ENCODE results near the gene ROR2. TPM values are rescaled to one million over a fixed set of nuclear protein-coding genes. Genes with fewer than 3 reads are reported as not detected.

Gene ROR2
- total RNA-seq, 1 donor: 13.8 TPM

DNA sequence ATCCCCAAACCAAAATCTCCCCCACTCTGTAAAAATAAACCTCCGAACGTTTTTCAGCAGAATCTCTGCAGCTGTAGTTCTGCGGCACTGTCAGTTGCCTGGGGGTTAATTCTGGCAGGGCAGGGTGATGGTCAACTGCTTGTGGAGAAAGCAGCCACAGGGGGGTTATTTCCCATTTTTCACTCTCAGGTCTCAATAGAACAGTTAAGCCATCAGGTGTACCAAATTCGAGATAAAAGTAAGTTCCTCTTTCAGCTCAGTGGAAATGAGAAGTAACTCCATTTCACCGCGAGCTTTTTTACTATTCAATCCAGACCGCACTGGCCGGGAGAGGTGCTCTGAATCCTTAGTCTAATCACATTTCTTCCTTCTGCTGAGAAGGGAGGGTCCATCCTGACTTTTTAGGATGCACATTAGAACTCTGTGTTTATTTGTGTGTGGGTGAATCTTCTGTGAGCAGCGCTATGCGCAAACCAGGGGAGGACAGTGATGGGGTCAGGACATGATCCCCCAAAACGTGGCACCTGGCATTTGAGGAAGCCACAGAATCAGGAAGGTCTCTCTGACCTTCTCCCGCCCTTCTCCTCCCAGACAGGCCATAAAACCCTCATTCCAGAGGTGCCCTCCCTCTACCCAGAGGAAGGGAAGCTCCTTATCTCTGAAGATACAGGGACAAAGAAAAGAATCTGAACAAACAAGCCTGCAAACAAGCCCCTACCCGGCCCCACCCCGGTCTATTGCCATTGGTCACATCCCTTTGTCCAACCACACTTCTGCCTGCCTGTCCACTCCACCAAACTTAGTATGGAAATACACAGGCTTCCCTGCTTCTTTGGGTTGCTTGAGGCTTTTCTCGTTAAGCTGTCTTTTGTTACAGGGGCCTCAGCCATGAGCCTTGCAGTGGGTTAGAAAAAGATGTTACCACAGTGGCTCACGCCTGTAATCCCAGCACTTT, 229.0 kb downstream of the ROR2 start:
- Histone ChIP-seq H3K4me2 (ENCODE audit: insufficient read depth, low read length) (no peak overlapping the region), H3K4me1 (ENCODE audit: insufficient read depth, low read length) (no peaks in the 10 kb centered on the region), H3K9me3 (ENCODE audit: low read depth, low read length) (no peaks in the 10 kb centered on the region), H3K79me2 (ENCODE audit: insufficient read depth, low read length) (no peaks in the 10 kb centered on the region), H3K36me3 (ENCODE audit: insufficient read depth, low read length) (no peaks in the 10 kb centered on the region), H2AFZ (ENCODE audit: low read length) (no peak overlapping the region), H3K4me3 (ENCODE audit: insufficient read depth, low read length) (no peak overlapping the region), H4K20me1 (ENCODE audit: insufficient read depth, low read length) (no peaks in the 10 kb centered on the region), H3K27ac (ENCODE audit: low read depth, low read length) (no peak overlapping the region), H3K27me3 (ENCODE audit: insufficient read depth, low read length) (no peaks in the 10 kb centered on the region)
- DNase-seq (ENCODE audit: insufficient read length, low spot score, missing footprints): peak; percentile 65
- no peak for TF ChIP-seq CTCF (IDR thresholded peaks at IDR 0.05; ENCODE audit: extremely low read depth, low read depth, low read length)

- DNase-seq (ENCODE audit: insufficient read length, low spot score, missing footprints): peak; percentile 62
- no peak for TF ChIP-seq CTCF (IDR thresholded peaks at IDR 0.05; ENCODE audit: extremely low read depth, low read depth, low read length)
Observed at GRCh38 chr9:91720313-91720712, 229.7 kb downstream of the ROR2 start.

GRCh38 chr9:91718071-91718470, 232.0 kb downstream of the ROR2 start:
- no peak for TF ChIP-seq CTCF (IDR thresholded peaks at IDR 0.05; ENCODE audit: extremely low read depth, low read depth, low read length)
- Histone ChIP-seq H3K79me2 (ENCODE audit: insufficient read depth, low read length) (no peaks in the 10 kb centered on the region), H2AFZ (ENCODE audit: low read length) (no peak overlapping the region), H3K4me2 (ENCODE audit: insufficient read depth, low read length) (no peak overlapping the region), H3K4me1 (ENCODE audit: insufficient read depth, low read length) (no peaks in the 10 kb centered on the region), H3K4me3 (ENCODE audit: insufficient read depth, low read length) (no peak overlapping the region), H3K9me3 (ENCODE audit: low read depth, low read length) (no peaks in the 10 kb centered on the region), H3K27ac (ENCODE audit: low read depth, low read length) (no peak overlapping the region), H3K36me3 (ENCODE audit: insufficient read depth, low read length) (no peaks in the 10 kb centered on the region), H3K27me3 (ENCODE audit: insufficient read depth, low read length) (no peaks in the 10 kb centered on the region), H4K20me1 (ENCODE audit: insufficient read depth, low read length) (no peaks in the 10 kb centered on the region)
- DNase-seq (ENCODE audit: insufficient read length, low spot score, missing footprints): no peak

More at GRCh38 chr9:91720313-91720712, 229.7 kb downstream of the ROR2 start:
- no peaks in the 10 kb centered on the region for H4K20me1 ChIP-seq (ENCODE audit: insufficient read depth, low read length)
- no peaks in the 10 kb centered on the region for H3K4me1 ChIP-seq (ENCODE audit: insufficient read depth, low read length)
- no peak overlapping the region for H2AFZ ChIP-seq (ENCODE audit: low read length)
- no peak overlapping the region for H3K4me2 ChIP-seq (ENCODE audit: insufficient read depth, low read length)
- H3K27ac ChIP-seq (ENCODE audit: low read depth, low read length): no peak overlapping the region
- H3K27me3 ChIP-seq (ENCODE audit: insufficient read depth, low read length): no peaks in the 10 kb centered on the region
- H3K36me3 ChIP-seq (ENCODE audit: insufficient read depth, low read length): no peaks in the 10 kb centered on the region
- H3K9me3 ChIP-seq (ENCODE audit: low read depth, low read length): no peaks in the 10 kb centered on the region
- H3K79me2 ChIP-seq (ENCODE audit: insufficient read depth, low read length): no peaks in the 10 kb centered on the region
- no peak overlapping the region for H3K4me3 ChIP-seq (ENCODE audit: insufficient read depth, low read length)

DNA sequence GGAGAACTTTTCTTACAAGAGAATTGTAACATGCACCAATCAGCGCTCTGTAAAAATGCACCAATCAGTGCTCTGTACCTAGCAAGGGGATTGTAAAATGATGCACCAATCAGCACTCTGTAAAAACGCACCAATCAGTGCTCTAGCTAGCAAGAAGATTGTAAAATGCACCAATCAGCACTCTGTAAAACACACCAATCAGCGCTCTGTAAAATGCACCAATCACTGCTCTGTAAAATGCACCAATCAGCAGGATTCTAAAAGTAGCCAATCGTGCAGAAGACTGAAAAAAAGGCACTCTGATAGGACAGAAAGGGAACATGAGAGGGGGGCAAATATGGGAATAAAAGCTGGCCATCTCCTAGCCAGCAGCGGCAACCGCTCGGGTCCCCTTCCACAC, 233.2 kb downstream of the ROR2 start:
- H3K79me2 ChIP-seq (ENCODE audit: insufficient read depth, low read length): no peaks in the 10 kb centered on the region
- no peak overlapping the region for H3K4me2 ChIP-seq (ENCODE audit: insufficient read depth, low read length)
- no peaks in the 10 kb centered on the region for H3K36me3 ChIP-seq (ENCODE audit: insufficient read depth, low read length)
- no peak overlapping the region for H2AFZ ChIP-seq (ENCODE audit: low read length)
- no peak overlapping the region for H3K4me3 ChIP-seq (ENCODE audit: insufficient read depth, low read length)
- H3K4me1 ChIP-seq (ENCODE audit: insufficient read depth, low read length): peaks cover 9% of the 10 kb centered on the region
- H3K27ac ChIP-seq (ENCODE audit: low read depth, low read length): no peak overlapping the region
- no peak for DNase-seq (ENCODE audit: insufficient read length, low spot score, missing footprints)
- no peak for TF ChIP-seq CTCF (IDR thresholded peaks at IDR 0.05; ENCODE audit: extremely low read depth, low read depth, low read length)
- H3K9me3 ChIP-seq (ENCODE audit: low read depth, low read length): no peaks in the 10 kb centered on the region
- H4K20me1 ChIP-seq (ENCODE audit: insufficient read depth, low read length): no peaks in the 10 kb centered on the region
- H3K27me3 ChIP-seq (ENCODE audit: insufficient read depth, low read length): no peaks in the 10 kb centered on the region

All from osteoblast (primary cell).